ENCODE measurements around the gene HOXA4.

HOXA4 gene

GRCh38 chr7:27130540-27131389 is at the start of gene HOXA4:
Gene HOXA4, minus strand, starts transcription at chr7:27130757. Its CDS starts 24 bp downstream, at chr7:27130733.
- in situ Hi-C loops (cut with HindIII; ENCODE audit: low sequenced_read_pairs), result no loop called here

- in situ Hi-C loops (cut with HindIII; ENCODE audit: low sequenced_read_pairs), result no loop called here
These were observed 49.2 kb upstream of the HOXA4 start for GRCh38 chr7:27179503-27180430.

GRCh38 chr7:27179030-27179429 is 48.5 kb upstream of the HOXA4 start:
- in situ Hi-C loops (cut with HindIII; ENCODE audit: low sequenced_read_pairs), result no loop called here

- in situ Hi-C loops (cut with HindIII; ENCODE audit: low sequenced_read_pairs), result no loop called here
These were observed 47.8 kb upstream of the HOXA4 start for GRCh38 chr7:27178366-27178765.

- in situ Hi-C loops (cut with HindIII; ENCODE audit: low sequenced_read_pairs), result no loop called here
These were observed 47.3 kb upstream of the HOXA4 start for GRCh38 chr7:27177795-27178320.

GRCh38 chr7:27176962-27177794 is 46.6 kb upstream of the HOXA4 start:
- in situ Hi-C loops (cut with HindIII; ENCODE audit: low sequenced_read_pairs), result no loop called here

GRCh38 chr7:27176524-27176845 is 45.9 kb upstream of the HOXA4 start:
- in situ Hi-C loops (cut with HindIII; ENCODE audit: low sequenced_read_pairs), result no loop called here

- in situ Hi-C loops (cut with HindIII; ENCODE audit: low sequenced_read_pairs), result no loop called here
These were observed 45.3 kb upstream of the HOXA4 start for GRCh38 chr7:27175626-27176523.

- in situ Hi-C loops (cut with HindIII; ENCODE audit: low sequenced_read_pairs), result loop anchor here (25.0 kb wide), 1 partner anchor 1288 kb away; no protein-coding TSS in a partner anchor
These were observed 44.5 kb upstream of the HOXA4 start for GRCh38 chr7:27174874-27175625.

GRCh38 chr7:27173956-27174873 is 43.7 kb upstream of the HOXA4 start, which contains the start of gene HOXA10:
Gene HOXA10, minus strand, starts transcription at chr7:27174320. Its CDS starts 14 bp downstream, at chr7:27174306.
- in situ Hi-C loops (cut with HindIII; ENCODE audit: low sequenced_read_pairs), result loop anchor here (25.0 kb wide), 1 partner anchor 1287 kb away; no protein-coding TSS in a partner anchor

- in situ Hi-C loops (cut with HindIII; ENCODE audit: low sequenced_read_pairs), result loop anchor here (25.0 kb wide), 1 partner anchor 1286 kb away; no protein-coding TSS in a partner anchor
These were observed 43.0 kb upstream of the HOXA4 start for GRCh38 chr7:27173511-27173955.

GRCh38 chr7:27172823-27173510 is 42.4 kb upstream of the HOXA4 start:
- in situ Hi-C loops (cut with HindIII; ENCODE audit: low sequenced_read_pairs), result loop anchor here (25.0 kb wide), 1 partner anchor 1286 kb away; no protein-coding TSS in a partner anchor

GRCh38 chr7:27172315-27172774 is 41.8 kb upstream of the HOXA4 start:
- in situ Hi-C loops (cut with HindIII; ENCODE audit: low sequenced_read_pairs), result loop anchor here (25.0 kb wide), 1 partner anchor 1285 kb away; no protein-coding TSS in a partner anchor

- in situ Hi-C loops (cut with HindIII; ENCODE audit: low sequenced_read_pairs), result loop anchor here (25.0 kb wide), 1 partner anchor 1284 kb away; no protein-coding TSS in a partner anchor
These were observed 41.2 kb upstream of the HOXA4 start for GRCh38 chr7:27171637-27172314.

GRCh38 chr7:27171325-27171636 is 40.7 kb upstream of the HOXA4 start:
- in situ Hi-C loops (cut with HindIII; ENCODE audit: low sequenced_read_pairs), result loop anchor here (25.0 kb wide), 1 partner anchor 1284 kb away; no protein-coding TSS in a partner anchor
